ENCODE data around the gene SULT1A1.

Gene SULT1A1

DNA sequence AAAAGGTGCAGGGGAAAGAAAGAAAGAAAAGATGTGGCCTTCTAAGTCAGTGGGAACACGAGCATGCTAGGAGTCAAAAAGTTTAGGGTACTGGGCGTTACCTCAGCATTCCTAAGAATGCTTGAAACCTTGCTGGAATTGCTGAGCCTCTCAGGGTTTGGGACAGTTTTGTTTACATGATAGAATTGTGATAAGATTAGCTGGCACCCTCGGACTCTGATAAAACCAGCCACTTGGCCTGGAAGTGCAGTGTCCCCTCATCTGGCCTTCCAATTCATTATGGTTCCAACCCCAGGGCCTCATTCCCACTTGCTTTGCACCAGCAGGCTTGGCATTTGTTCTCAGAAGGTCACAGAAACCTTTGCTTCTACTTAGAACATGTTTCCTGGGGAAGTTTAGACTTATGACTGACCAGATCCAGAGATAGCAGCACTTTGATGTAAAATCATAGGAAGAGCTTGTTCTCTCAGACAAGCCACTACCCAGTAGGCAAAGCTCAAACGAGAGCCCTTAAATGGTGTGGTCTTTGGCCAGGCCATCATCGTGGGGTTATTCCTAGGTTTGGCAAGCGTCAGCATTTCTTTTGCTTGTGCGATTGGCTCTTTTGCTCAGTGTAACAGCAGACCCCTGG, 48.2 kb downstream of the SULT1A1 start:
- Histone ChIP-seq H3K4me3 (replicated peaks; ENCODE audit: insufficient read depth, low read length) (no peak overlapping the region), H3K27me3 (ENCODE audit: insufficient read depth, poor library complexity, severe bottlenecking) (no peaks in the 10 kb centered on the region), H3K27ac (replicated peaks) (no peak overlapping the region)
- DNase-seq (ENCODE audit: low read depth in 1 of 2, low spot score in 1 of 2) = no peak
- TF ChIP-seq SPI1 (IDR thresholded peaks at IDR 0.05; ENCODE audit: borderline replicate concordance, low read depth) (no peak), CTCF (IDR thresholded peaks at IDR 0.05; ENCODE audit: insufficient read depth, low read length) (no peak), GABPA (IDR thresholded peaks at IDR 0.05; ENCODE audit: low read depth) (no peak), POLR2AphosphoS5 (IDR thresholded peaks at IDR 0.05; ENCODE audit: low read depth) (no peak)
- TF ChIP-seq, protein P1, sequence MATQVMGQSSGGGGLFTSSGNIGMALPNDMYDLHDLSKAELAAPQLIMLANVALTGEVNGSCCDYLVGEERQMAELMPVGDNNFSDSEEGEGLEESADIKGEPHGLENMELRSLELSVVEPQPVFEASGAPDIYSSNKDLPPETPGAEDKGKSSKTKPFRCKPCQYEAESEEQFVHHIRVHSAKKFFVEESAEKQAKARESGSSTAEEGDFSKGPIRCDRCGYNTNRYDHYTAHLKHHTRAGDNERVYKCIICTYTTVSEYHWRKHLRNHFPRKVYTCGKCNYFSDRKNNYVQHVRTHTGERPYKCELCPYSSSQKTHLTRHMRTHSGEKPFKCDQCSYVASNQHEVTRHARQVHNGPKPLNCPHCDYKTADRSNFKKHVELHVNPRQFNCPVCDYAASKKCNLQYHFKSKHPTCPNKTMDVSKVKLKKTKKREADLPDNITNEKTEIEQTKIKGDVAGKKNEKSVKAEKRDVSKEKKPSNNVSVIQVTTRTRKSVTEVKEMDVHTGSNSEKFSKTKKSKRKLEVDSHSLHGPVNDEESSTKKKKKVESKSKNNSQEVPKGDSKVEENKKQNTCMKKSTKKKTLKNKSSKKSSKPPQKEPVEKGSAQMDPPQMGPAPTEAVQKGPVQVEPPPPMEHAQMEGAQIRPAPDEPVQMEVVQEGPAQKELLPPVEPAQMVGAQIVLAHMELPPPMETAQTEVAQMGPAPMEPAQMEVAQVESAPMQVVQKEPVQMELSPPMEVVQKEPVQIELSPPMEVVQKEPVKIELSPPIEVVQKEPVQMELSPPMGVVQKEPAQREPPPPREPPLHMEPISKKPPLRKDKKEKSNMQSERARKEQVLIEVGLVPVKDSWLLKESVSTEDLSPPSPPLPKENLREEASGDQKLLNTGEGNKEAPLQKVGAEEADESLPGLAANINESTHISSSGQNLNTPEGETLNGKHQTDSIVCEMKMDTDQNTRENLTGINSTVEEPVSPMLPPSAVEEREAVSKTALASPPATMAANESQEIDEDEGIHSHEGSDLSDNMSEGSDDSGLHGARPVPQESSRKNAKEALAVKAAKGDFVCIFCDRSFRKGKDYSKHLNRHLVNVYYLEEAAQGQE (IDR thresholded peaks at IDR 0.05; ENCODE audit: insufficient replicate concordance, low read depth) = no peak

- H3K27me3 ChIP-seq (ENCODE audit: insufficient read depth, poor library complexity, severe bottlenecking) = no peaks in the 10 kb centered on the region
- H3K4me3 ChIP-seq (replicated peaks; ENCODE audit: insufficient read depth, low read length) = no peak overlapping the region
- DNase-seq (ENCODE audit: low read depth in 1 of 2, low spot score in 1 of 2) = no peak
- H3K27ac ChIP-seq (replicated peaks) = no peak overlapping the region
- TF ChIP-seq CTCF (IDR thresholded peaks at IDR 0.05; ENCODE audit: insufficient read depth, low read length) = no peak
These were observed 51.4 kb downstream of the SULT1A1 start for GRCh38 chr16:28558456-28558855.

GRCh38 chr16:28556914-28557320, 52.9 kb downstream of the SULT1A1 start:
- DNase-seq (ENCODE audit: low read depth in 1 of 2, low spot score in 1 of 2) = no peak
- Histone ChIP-seq H3K4me3 (replicated peaks; ENCODE audit: insufficient read depth, low read length) (no peak overlapping the region), H3K27ac (replicated peaks) (no peak overlapping the region), H3K27me3 (ENCODE audit: insufficient read depth, poor library complexity, severe bottlenecking) (no peaks in the 10 kb centered on the region)
- no peak for TF ChIP-seq CTCF (IDR thresholded peaks at IDR 0.05; ENCODE audit: insufficient read depth, low read length)

- no peak overlapping the region for H3K4me3 ChIP-seq (replicated peaks; ENCODE audit: insufficient read depth, low read length)
- no peak for TF ChIP-seq POLR2AphosphoS5 (IDR thresholded peaks at IDR 0.05; ENCODE audit: low read depth)
- TF ChIP-seq GABPA (IDR thresholded peaks at IDR 0.05; ENCODE audit: low read depth) = no peak
- no peak for TF ChIP-seq SPI1 (IDR thresholded peaks at IDR 0.05; ENCODE audit: borderline replicate concordance, low read depth)
- TF ChIP-seq, protein P1 (IDR thresholded peaks at IDR 0.05; ENCODE audit: insufficient replicate concordance, low read depth) = no peak
- no peak for TF ChIP-seq CTCF (IDR thresholded peaks at IDR 0.05; ENCODE audit: insufficient read depth, low read length)
- H3K27me3 ChIP-seq (ENCODE audit: insufficient read depth, poor library complexity, severe bottlenecking) = no peaks in the 10 kb centered on the region
- H3K27ac ChIP-seq (replicated peaks) = no peak overlapping the region
- no peak for DNase-seq (ENCODE audit: low read depth in 1 of 2, low spot score in 1 of 2)
These were observed 54.3 kb downstream of the SULT1A1 start for GRCh38 chr16:28555561-28555960.

All from HL-60 (cell line).